ENCODE measurements around the gene NEURL1. TPM values are rescaled to one million over a fixed set of nuclear protein-coding genes. Genes with fewer than 3 reads are reported as not detected.

The NEURL1 gene
- total and polyA plus RNA-seq, 4 donors: 0.16 to 2.8 (median 0.35) TPM

DNA sequence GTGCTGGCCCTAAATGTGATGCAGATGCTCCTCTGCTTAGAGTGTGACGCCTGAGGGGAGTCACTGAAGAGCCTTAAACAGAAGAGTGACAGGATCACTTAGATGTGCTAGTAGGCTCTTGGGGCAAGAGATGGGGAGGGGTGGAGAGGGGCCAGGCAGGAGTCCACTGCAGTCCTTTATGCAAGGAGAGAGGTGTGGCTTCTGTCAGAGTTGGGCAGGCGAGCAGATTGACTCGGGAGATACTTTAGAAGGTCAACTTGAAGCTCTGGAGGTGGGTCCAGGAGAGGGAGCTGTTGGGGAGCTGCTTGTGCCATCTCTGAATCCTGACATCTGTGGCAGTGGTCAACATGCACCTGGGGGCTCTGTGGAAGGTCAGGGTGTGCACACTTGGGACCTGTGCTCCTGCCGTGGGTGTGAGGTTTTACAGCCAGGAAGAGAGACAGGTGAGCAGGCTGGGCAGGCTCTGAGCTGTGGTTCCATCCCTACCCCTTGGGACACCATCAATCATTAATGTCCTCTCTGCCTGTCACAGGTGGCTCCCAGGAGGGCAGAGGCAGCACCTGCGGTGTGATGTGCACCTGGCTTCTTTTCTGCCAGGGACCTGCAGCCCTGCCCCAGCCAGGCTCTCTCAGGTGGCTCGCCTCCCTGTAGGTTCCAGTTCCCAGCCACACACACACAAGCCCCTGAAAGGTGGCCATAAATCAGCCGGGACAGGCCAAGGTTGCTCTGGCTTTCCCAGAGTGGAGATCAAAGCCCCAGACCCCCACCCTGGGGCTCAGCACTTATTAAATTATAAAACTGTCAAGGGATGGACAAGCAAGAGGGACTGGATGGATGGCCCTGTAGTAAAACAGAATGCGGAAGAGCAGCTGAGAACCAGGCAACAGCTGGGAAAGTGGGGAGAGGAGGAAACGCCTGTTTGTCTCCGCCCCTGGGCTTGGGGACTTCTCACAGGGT, 14.0 kb downstream of the NEURL1 start:
- H3K36me3 ChIP-seq (ENCODE audit: control insufficient read depth in 1 of 2, insufficient read depth in 2 of 2, low read length in 1 of 2): no peaks in the 10 kb centered on the region
- H3K4me1 ChIP-seq (ENCODE audit: control insufficient read depth in 1 of 2, insufficient read depth in 2 of 2, low read length in 2 of 2): no peaks in the 10 kb centered on the region
- no peak for ATAC-seq (ENCODE audit: low FRiP score)
- WGBS, 2 donors: 76 to 78% methylated on average over 10 of the region's 10 CpGs
- peak in 1 of 2 donors; percentile 44 for DNase-seq
- H3K27ac ChIP-seq (ENCODE audit: low read depth in 1 of 2, low read length in 2 of 2): no peak overlapping the region
- intact Hi-C loops (cut with DNase I): no loop called here
- no peak overlapping the region for H3K4me3 ChIP-seq (ENCODE audit: low read length in 2 of 2)
- no peaks in the 10 kb centered on the region for H3K9me3 ChIP-seq (ENCODE audit: control insufficient read depth, low read length)
- H3K27me3 ChIP-seq (ENCODE audit: control insufficient read depth in 1 of 2, insufficient read depth in 2 of 2, low read length in 1 of 2): no peaks in the 10 kb centered on the region

DNA sequence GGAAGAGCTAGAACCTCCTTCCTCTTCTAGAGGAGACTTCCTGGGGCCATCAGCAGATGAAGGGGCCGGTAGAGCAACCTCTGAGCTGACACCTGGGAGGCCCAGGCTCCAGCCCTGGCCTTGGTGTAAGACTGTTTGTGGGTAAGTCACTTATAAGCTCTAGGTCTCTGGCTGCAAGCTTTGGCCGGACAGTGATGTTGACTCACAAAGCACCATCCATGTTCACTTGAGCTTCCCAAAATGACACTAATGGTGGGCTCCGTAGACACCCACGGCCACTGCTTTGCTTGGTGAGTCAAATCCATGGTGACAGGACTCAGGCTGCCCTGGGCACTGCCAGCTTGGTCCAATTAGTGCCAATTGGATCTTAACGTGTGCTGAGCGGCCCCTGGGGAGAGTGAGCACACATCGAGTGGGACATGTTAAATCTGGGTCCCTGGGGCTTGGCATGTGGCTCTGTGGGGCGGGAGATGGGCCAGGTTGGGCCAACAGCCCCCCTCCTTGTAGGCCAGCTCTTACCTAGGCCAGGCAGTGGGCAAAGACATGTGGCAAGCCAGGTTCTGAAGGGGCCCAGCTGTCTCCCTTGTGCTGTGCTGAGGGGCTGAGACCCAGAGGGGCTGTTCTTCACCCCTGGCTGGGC, 16.7 kb downstream of the NEURL1 start:
- WGBS, 2 donors: 86 to 89% methylated on average over 8 of the region's 8 CpGs
- no peak for DNase-seq

DNA sequence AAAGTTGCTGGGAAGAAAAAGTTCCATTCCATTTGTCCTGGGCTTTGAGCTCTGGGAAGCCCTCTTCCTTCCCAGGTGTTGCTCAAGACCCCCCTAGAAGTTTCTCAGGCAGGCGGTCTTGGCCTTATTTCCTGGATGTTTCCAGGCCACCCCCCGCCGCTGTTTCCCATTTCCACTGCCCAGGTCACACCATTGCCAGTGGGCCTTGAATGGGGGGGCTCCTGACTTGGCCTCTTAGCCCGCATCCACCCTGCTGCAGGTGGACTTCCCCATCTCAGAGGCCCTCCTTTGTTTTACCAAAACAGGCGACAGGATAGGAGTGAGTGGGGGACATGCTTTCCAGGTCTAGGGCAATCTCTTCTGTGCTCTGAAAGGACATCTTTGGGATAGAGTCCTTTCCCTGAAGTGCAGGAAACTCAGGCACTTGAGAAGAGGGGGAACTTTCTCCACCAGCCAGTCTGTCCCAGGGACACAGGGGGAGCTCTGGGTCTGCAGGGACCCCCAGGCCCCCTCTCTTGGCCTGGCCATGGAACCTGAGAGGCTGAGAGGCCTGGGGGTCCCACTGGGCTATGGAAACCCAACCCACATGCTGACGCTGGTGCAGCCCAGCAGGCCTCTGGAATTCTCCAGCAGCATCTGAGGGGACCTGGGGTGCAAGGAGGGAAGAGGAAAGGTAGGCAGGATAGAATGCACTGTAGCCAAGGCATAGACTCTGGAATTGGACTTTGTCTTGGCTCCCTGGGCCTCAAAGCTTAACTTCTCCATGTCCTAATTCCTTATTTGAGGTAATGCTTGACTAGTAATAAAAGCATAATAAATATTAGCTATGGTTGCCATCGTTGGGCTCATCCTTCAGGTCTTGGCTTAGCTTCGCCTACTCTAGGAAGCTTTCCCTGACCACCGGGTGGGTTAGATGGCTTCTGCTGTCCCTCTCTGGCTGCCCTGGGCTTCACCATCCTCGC, 17.6 kb downstream of the NEURL1 start:
- ATAC-seq (ENCODE audit: low FRiP score) (no peak), DNase-seq (no peak)
- Histone ChIP-seq H3K36me3 (ENCODE audit: control insufficient read depth in 1 of 2, insufficient read depth in 2 of 2, low read length in 1 of 2) (no peaks in the 10 kb centered on the region), H3K9me3 (ENCODE audit: control insufficient read depth, low read length) (no peaks in the 10 kb centered on the region), H3K27me3 (ENCODE audit: control insufficient read depth in 1 of 2, insufficient read depth in 2 of 2, low read length in 1 of 2) (no peaks in the 10 kb centered on the region), H3K4me1 (ENCODE audit: control insufficient read depth in 1 of 2, insufficient read depth in 2 of 2, low read length in 2 of 2) (no peaks in the 10 kb centered on the region), H3K27ac (ENCODE audit: low read depth in 1 of 2, low read length in 2 of 2) (no peak overlapping the region), H3K4me3 (ENCODE audit: low read length in 2 of 2) (no peak overlapping the region)
- intact Hi-C loops (cut with DNase I): no loop called here
- 91 to 94% methylated on average over 10 of the region's 10 CpGs for WGBS, 2 donors

More for the DNA sequence above, 16.7 kb downstream of the NEURL1 start:
- Histone ChIP-seq H3K4me3 (ENCODE audit: low read length in 2 of 2) (no peak overlapping the region), H3K27me3 (ENCODE audit: control insufficient read depth in 1 of 2, insufficient read depth in 2 of 2, low read length in 1 of 2) (no peaks in the 10 kb centered on the region), H3K9me3 (ENCODE audit: control insufficient read depth, low read length) (no peaks in the 10 kb centered on the region), H3K4me1 (ENCODE audit: control insufficient read depth in 1 of 2, insufficient read depth in 2 of 2, low read length in 2 of 2) (no peaks in the 10 kb centered on the region), H3K36me3 (ENCODE audit: control insufficient read depth in 1 of 2, insufficient read depth in 2 of 2, low read length in 1 of 2) (no peaks in the 10 kb centered on the region), H3K27ac (ENCODE audit: low read depth in 1 of 2, low read length in 2 of 2) (no peak overlapping the region)
- intact Hi-C loops (cut with DNase I): no loop called here
- ATAC-seq (ENCODE audit: low FRiP score): no peak

DNA sequence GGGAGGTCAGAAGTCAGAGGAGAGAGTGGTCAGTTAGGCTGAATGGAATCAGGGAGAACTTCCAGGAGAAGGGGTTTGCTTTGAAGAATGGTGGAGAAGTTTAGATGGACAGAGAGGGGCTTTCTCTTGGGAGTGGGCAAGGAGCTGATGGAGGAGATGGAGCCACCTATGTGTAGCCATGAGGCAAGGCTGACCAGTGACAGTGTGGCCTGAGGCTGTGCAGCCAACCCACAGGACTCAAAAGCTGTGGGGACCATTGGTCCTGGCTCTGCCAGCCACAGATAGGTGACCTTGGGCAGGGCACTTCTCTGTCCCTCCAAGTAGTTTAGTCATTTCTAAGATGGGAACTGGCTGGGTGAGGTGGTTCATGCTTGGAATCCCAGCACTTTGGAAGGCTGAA, 18.7 kb downstream of the NEURL1 start:
- H3K4me1 ChIP-seq (ENCODE audit: control insufficient read depth in 1 of 2, insufficient read depth in 2 of 2, low read length in 2 of 2): no peaks in the 10 kb centered on the region
- H3K27ac ChIP-seq (ENCODE audit: low read depth in 1 of 2, low read length in 2 of 2): no peak overlapping the region
- ATAC-seq (ENCODE audit: low FRiP score) (no peak), DNase-seq (no peak)
- no peaks in the 10 kb centered on the region for H3K36me3 ChIP-seq (ENCODE audit: control insufficient read depth in 1 of 2, insufficient read depth in 2 of 2, low read length in 1 of 2)
- H3K9me3 ChIP-seq (ENCODE audit: control insufficient read depth, low read length): no peaks in the 10 kb centered on the region
- intact Hi-C loops (cut with DNase I): no loop called here
- no peaks in the 10 kb centered on the region for H3K27me3 ChIP-seq (ENCODE audit: control insufficient read depth in 1 of 2, insufficient read depth in 2 of 2, low read length in 1 of 2)
- no peak overlapping the region for H3K4me3 ChIP-seq (ENCODE audit: low read length in 2 of 2)

DNA sequence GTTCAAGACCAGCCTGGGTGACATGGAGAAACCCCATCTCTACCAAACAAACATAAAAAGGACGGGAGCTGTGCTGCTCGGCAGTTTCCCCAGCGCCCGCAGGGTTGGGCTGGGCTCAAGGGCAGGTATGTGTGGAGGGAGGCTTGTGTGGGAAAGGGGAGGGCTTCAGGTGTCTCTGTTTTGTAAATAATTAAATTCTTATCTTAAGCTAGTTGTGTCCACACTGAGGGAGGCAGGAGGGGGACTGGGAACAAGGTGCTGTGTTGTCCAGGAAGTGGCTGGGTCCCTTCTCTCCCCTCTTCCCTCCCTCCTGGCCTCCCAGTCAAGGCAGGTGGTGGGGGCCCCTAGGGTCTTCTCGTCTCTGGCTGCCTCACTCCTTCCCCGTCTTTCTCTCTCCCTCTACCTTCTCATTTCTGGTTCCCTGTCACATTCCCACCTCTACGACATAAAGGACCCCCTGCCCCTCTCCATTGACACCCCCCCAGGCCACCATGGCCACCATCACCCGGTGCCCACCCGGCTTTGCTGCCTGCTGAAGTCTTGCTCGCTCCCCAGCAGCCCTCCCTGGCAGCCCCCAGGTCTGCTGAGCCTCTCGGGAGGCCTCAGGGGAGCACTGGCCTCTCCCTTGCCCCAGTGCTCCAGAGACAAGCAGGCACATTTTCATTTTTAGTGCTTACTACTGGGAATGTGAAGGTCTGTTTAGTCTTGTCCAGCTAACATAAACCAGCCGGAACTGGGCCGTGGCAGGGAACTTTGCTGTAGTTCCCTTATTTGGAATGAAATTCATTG, 19.3 kb downstream of the NEURL1 start:
- no peak overlapping the region for H3K27ac ChIP-seq (ENCODE audit: low read depth in 1 of 2, low read length in 2 of 2)
- no peaks in the 10 kb centered on the region for H3K27me3 ChIP-seq (ENCODE audit: control insufficient read depth in 1 of 2, insufficient read depth in 2 of 2, low read length in 1 of 2)
- DNase-seq (no peak), ATAC-seq (ENCODE audit: low FRiP score) (no peak)
- intact Hi-C loops (cut with DNase I): no loop called here
- H3K4me1 ChIP-seq (ENCODE audit: control insufficient read depth in 1 of 2, insufficient read depth in 2 of 2, low read length in 2 of 2): no peaks in the 10 kb centered on the region
- 85 to 86% methylated on average over 13 of the region's 13 CpGs for WGBS, 2 donors
- H3K9me3 ChIP-seq (ENCODE audit: control insufficient read depth, low read length): no peaks in the 10 kb centered on the region
- no peak overlapping the region for H3K4me3 ChIP-seq (ENCODE audit: low read length in 2 of 2)
- no peaks in the 10 kb centered on the region for H3K36me3 ChIP-seq (ENCODE audit: control insufficient read depth in 1 of 2, insufficient read depth in 2 of 2, low read length in 1 of 2)

DNA sequence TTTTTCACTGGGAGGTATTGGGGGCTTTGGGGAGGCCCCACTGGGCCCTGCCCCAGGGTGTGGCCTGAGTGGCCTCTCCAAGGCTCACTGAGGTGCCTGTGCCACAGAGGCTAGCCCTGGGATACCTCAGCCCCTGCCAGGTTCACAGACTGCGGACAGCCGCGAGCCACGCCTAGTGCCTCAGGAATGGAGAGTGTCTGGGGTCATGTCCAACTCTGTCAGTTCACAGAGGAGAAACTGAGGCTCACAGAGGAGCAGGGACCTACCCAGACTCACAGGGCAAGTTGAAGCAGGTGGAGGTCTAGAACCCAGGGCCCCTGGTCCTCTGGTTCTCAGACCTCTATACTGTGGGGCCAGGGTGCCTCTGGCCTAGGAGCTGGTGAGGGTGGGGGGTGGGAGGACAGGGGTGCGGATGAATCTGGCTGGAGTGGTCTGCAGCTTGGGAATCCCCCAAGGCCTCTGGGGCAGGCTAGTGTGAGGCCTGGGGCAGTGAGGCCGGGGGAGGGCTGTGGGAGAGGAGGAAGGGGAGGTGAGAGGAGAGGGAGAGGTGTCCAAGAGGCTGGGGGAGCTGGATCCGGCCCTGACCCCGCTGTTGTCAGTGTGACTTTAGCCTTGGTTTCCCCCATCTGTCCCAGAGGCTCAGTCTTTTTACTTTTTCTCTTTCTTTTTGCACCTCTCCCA, 20.0 kb downstream of the NEURL1 start:
- Histone ChIP-seq H3K27me3 (ENCODE audit: control insufficient read depth in 1 of 2, insufficient read depth in 2 of 2, low read length in 1 of 2) (no peaks in the 10 kb centered on the region), H3K27ac (ENCODE audit: low read depth in 1 of 2, low read length in 2 of 2) (no peak overlapping the region), H3K9me3 (ENCODE audit: control insufficient read depth, low read length) (no peaks in the 10 kb centered on the region), H3K36me3 (ENCODE audit: control insufficient read depth in 1 of 2, insufficient read depth in 2 of 2, low read length in 1 of 2) (no peaks in the 10 kb centered on the region), H3K4me1 (ENCODE audit: control insufficient read depth in 1 of 2, insufficient read depth in 2 of 2, low read length in 2 of 2) (no peaks in the 10 kb centered on the region), H3K4me3 (ENCODE audit: low read length in 2 of 2) (no peak overlapping the region)
- intact Hi-C loops (cut with DNase I): no loop called here
- ATAC-seq (ENCODE audit: low FRiP score) (no peak), DNase-seq (no peak)
- 94% methylated on average over 8 of the region's 8 CpGs for WGBS, 2 donors

DNA sequence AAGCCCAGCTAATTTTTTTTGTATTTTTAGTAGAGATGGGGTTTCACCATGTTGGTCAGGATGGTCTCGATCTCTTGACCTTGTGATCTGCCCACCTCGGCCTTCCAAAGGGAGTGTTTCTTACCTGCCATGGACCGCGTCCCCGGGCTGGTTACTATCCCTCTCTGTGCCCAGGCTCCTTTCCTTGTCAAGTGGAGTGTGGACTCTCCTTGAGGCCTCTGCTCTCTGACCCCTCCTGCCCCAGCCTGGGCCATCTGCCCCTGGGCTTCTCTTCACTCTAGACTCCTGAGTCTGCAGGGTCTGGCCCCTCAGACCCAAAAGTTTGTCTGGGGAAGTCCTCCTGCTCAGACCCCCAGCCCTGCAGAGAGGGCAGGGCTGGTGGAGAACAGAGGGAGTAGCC, 20.7 kb downstream of the NEURL1 start:
- 97 to 98% methylated on average over 5 of the region's 5 CpGs for WGBS, 2 donors
- intact Hi-C loops (cut with DNase I): no loop called here
- no peaks in the 10 kb centered on the region for H3K36me3 ChIP-seq (ENCODE audit: control insufficient read depth in 1 of 2, insufficient read depth in 2 of 2, low read length in 1 of 2)

More for the DNA sequence above, 20.7 kb downstream of the NEURL1 start:
- DNase-seq (no peak), ATAC-seq (ENCODE audit: low FRiP score) (no peak)
- Histone ChIP-seq H3K4me3 (ENCODE audit: low read length in 2 of 2) (no peak overlapping the region), H3K9me3 (ENCODE audit: control insufficient read depth, low read length) (no peaks in the 10 kb centered on the region), H3K27ac (ENCODE audit: low read depth in 1 of 2, low read length in 2 of 2) (no peak overlapping the region), H3K4me1 (ENCODE audit: control insufficient read depth in 1 of 2, insufficient read depth in 2 of 2, low read length in 2 of 2) (no peaks in the 10 kb centered on the region), H3K27me3 (ENCODE audit: control insufficient read depth in 1 of 2, insufficient read depth in 2 of 2, low read length in 1 of 2) (no peaks in the 10 kb centered on the region)
